Omental fat pad (tissue), 4 donors: ENCODE results near the gene PDCD1LG2. TPM values are rescaled to one million over a fixed set of nuclear protein-coding genes. Genes with fewer than 3 reads are reported as not detected.
"Not testable (repeated sequence)": the region's sequence is repeated elsewhere in the genome, so short reads cannot be mapped to it uniquely, and the experiment has no call there.

Experiments used
- ATAC-seq: fragments of 150-250 bp; one replicate; pipeline ENCODE4 v1.9.1; 2016; ENCODE audit warnings: mild to moderate bottlenecking, moderate library complexity; ENCODE audit not compliant: low FRiP score
- DNase-seq: peaks from one replicate; pipeline ENCODE4 v3.0.0-alpha.2; 2019; ENCODE audit warnings: low spot score
- total RNA-seq, 4 donors: library from RNA; depleted of rRNA; stranded (reverse); fragments of >200 nt; gene quantifications; one replicate each; pipeline ENCODE4 v1.1.0, GENCODE V29; 2016
- TF ChIP-seq, protein P1 (sequence below), 3 donors: fragments of 450-650 bp; IDR thresholded peaks; one replicate each; pipeline ENCODE4 v1.5.1; 2016 to 2017; ENCODE audit warnings: antibody characterized with exemption in 3 of 3, mild to moderate bottlenecking in 3 of 3, moderate library complexity in 2 of 3

The PDCD1LG2 gene
- total RNA-seq, 4 donors from 2014 or later, result 3.5 to 10.7 (median 3.8) TPM

DNA sequence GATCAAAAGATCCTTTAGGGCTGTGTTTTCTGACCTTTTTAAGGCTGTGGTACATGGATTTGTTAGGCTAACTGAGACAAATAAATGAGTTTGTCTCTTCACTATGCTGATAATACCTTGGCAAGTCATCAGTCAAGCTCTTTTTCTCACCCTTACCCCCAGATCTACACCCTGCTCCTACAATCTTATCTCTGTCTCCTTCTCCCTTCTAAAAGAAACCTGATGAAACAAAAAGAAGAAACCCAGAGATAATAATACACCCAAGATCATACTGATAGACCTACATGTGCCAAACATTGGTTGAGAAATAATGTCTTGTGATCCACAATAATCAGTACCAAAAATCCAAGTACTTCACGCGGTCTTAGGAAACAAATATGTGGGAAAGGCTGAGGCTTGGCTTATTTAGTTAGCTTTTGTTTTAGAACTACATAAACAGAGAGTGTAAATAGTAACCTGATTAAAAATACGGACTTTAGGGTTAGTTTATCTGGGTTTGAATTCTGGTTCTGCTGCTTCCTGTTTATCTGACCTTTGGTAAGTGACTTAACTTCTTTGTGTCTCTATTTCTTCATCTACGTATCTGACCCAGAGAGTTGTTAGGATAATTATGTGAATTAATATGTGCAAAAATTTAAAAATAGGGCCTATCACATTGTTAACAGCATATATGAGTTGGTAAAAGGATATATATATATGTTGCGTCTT lies 24.8 kb upstream of the PDCD1LG2 start:
- no peak for DNase-seq
- TF ChIP-seq, protein P1, sequence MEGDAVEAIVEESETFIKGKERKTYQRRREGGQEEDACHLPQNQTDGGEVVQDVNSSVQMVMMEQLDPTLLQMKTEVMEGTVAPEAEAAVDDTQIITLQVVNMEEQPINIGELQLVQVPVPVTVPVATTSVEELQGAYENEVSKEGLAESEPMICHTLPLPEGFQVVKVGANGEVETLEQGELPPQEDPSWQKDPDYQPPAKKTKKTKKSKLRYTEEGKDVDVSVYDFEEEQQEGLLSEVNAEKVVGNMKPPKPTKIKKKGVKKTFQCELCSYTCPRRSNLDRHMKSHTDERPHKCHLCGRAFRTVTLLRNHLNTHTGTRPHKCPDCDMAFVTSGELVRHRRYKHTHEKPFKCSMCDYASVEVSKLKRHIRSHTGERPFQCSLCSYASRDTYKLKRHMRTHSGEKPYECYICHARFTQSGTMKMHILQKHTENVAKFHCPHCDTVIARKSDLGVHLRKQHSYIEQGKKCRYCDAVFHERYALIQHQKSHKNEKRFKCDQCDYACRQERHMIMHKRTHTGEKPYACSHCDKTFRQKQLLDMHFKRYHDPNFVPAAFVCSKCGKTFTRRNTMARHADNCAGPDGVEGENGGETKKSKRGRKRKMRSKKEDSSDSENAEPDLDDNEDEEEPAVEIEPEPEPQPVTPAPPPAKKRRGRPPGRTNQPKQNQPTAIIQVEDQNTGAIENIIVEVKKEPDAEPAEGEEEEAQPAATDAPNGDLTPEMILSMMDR (IDR thresholded peaks at IDR 0.05), result no peak
- no peak for ATAC-seq

DNA sequence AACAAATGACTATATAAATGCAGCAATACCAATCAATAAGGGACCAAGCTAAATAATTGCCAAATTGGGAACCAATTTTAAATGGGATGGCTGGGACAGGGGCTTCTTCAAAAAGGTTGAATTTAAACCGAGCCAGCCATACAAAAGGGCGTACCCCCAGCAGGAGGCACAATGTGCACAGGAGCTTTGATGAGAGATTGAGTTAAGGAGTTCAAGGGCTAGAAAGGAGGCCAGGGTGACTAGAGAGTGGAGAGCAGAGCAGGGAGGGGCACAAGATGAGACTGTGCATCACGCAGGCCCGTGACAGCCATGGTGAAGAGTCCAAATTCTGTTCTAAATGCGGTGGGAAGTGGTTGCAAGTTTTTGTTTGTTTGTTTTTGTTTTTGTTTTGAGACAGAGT lies 23.3 kb upstream of the PDCD1LG2 start:
- TF ChIP-seq, protein P1 (IDR thresholded peaks at IDR 0.05), result no peak
- ATAC-seq (no peak), DNase-seq (no peak)

DNA sequence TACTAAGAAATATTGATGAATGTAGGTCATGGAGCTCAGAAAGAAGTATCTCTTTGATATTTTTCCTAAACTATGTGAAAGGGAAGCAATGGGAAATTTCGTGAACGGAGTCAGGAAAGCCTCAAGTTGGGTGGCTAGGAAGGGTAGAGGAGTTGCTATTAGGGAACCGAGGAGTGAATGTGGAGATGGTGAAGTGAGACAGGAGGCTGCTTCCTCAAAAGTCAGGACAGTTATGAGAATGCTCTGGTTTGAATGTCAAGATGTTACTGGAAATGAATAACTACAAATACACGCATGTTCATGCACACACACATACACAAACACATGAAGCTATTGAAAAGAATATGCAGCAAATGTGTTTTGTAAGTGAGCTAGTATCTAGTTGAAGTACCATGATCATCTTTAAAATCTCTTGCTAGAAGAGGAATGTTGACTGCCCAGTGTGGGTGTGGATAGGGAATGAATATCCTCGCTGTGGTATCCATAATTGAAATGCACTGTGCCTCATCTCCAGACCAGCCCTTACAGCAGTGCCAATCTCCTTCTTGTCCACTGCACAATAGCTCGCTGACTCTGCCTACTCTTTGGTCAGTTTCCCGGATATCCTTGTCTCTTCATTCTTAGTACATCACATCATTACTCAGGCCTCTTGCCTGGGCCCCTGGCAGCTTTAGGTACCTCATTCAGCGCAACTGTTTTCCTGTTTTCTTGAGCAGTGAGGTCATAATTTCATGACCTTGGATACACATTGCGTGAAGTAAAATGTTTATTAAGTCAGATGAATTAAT lies 21.9 kb upstream of the PDCD1LG2 start:
- DNase-seq (no peak), ATAC-seq (no peak)
- TF ChIP-seq, protein P1 (IDR thresholded peaks at IDR 0.05), result no peak

DNA sequence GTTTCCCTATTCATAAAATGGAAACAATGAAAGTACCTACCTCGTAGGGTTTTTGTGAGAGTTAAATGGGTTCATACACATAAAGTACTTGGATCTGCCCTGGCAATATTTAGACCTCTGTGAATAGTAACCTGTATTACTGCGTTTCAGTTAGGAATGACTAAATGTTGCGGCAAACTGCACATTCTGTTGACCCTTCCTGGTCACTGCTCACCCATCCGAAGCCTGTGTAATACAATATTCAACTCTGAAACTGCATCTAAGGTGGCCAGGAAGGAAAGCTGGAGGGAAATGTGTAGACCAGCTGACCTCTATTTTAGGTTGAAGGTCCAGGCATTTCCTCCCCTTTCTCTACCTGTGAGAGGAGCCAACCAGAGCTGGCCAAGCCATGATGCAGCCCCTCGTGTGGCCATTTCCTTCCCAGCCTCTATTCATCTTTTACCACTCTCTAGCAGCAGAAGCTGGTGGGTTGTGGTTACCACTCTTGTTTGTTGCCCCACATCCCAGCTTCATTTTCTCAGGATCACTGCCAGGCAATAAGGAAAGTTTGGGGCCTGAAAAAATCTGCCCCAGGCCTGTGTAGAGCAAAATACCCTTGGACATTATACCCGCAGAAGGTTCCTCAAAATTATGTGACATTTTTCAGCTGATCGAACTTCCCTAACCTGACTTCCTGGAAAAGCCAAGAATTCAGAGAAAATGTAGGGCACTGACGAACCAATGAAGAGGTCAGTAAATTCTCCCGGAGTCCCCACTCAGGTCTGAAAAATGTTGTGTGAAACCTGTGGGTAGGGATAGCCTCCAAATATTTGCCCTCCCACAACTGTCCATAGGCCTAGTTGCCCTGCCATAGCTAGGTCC lies 20.5 kb upstream of the PDCD1LG2 start:
- TF ChIP-seq, protein P1 (IDR thresholded peaks at IDR 0.05), result no peak
- ATAC-seq (no peak), DNase-seq (no peak)

DNA sequence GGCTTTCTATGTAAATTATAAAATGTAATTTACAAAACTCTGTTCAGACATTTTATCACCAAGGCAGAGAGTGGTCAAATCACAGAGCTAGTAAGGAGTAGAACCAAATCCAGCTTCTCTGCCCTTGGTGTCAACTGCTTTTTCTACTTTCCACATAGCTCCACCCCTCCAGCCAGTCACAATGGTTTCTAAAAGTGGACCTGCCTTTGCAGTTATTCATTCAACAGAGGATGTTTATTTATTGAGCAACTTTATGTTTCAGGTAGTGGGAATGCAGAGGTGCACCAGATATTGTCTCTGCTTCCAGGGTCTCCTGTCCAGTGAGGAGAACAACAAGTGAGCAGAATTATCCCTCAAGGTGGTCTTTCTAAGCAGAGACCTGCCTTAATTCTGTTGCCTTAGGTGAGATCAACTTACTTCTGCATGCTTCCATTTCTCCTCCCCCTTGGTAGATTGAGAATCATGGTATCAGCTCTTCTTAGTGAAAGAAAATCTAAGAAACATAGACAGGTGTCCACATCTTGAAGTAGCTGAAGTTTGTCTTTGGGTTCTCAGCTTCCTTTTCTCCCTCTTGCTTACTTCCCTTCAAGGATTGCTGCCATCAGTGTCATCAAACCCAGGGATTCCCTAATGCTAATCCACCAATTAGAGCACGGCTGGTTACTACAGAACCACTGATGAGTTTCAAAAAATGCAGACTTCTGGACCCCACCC lies 17.2 kb upstream of the PDCD1LG2 start:
- DNase-seq (no peak), ATAC-seq (peak; percentile 39)
- TF ChIP-seq, protein P1 (IDR thresholded peaks at IDR 0.05), result no peak

DNA sequence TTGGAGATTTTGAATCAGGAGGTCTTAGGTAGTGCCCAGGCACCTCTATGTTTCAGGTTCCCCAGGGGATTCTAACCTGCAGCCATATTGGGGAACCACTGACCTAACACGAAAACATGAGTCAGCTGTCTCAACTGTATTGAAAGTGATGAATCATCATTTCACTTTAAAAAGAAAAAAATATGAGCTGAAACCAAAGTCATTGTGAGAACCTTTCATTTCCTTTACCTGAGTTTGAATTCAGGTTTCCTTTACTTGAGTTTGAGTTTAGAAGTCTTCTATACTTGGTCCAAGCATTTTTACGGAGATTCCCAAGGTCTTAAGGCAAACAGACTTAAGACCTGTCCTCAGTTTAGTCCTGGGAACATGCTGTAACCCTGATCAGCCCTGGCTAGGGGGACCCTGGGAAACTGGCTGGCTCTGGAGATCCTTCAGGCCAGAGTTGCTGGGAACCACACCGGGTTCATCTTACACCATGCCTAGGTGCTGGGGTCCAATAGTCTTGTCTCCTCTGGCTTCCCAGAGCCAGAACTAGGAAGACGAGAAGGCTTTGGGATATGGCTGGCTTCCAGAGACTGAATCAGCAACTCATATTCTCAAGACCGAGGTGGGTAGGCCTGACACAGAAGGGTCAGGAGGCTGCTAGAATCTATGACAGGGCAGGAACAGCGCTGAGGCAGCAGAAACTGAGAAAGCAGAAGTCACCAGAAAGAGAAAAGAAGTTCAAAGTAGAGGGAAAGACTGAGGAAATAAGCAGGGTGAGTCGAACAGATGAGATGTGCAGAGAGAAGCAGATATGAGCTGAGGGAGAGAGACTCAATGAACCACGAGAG lies 16.4 kb upstream of the PDCD1LG2 start:
- TF ChIP-seq, protein P1 (IDR thresholded peaks at IDR 0.05), result no peak
- no peak for DNase-seq
- peak; percentile 49 for ATAC-seq

DNA sequence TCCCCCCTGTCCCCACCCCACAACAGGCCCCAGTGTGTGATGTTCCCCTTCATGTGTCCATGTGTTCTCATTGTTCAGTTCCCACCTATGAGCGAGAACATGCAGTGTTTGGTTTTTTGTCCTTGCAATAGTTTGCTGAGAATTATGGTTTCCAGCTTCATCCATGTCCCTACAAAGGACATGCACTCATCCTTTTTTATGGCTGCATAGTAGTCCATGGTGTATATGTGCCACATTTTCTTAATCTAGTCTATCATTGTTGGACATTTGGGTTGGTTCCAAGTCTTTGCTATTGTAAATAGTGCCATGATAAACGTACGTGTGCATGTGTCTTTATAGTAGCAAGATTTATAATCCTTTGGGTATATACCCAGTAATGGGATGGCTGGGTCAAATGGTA lies 15.6 kb upstream of the PDCD1LG2 start:
- not testable (repeated sequence) for ATAC-seq, DNase-seq
